ENCODE data around the gene SYCE1L. TPM values are rescaled to one million over a fixed set of nuclear protein-coding genes. Genes with fewer than 3 reads are reported as not detected.

The SYCE1L gene
- total RNA-seq, 1 experiment from 2014 or later = 4.8 TPM

- Mint-ChIP-seq H3K27me3 (ENCODE audit: insufficient read depth, unreplicated experiment) (no peaks in the 10 kb centered on the region), H3K4me3 (ENCODE audit: unreplicated experiment) (no peak overlapping the region), H3K4me1 (ENCODE audit: low read depth, unreplicated experiment) (no peaks in the 10 kb centered on the region), H3K27ac (ENCODE audit: unreplicated experiment) (no peak overlapping the region), H3K9me3 (ENCODE audit: unreplicated experiment) (no peaks in the 10 kb centered on the region), H3K36me3 (ENCODE audit: insufficient read depth, unreplicated experiment) (no peaks in the 10 kb centered on the region)
- CTCF ChIA-PET = no interaction called here
- TF ChIP-seq CTCF (IDR thresholded peaks at IDR 0.05; ENCODE audit: insufficient read depth in 1 of 2, low read depth in 1 of 2, low read length in 1 of 2, severe bottlenecking in 1 of 2, unreplicated experiment in 1 of 2) = no peak
- POLR2A ChIA-PET = interaction anchor here (0.6 kb wide), 1 partner anchor 641 kb away, joined by 3 read pairs; no protein-coding TSS in a partner anchor
- BruUV-seq (replicated peaks) = no TSS peak
- intact Hi-C loops (cut with micrococcal nuclease; ENCODE audit: unreplicated experiment) = no loop called here
- no peaks in the 10 kb centered on the region for H3K27me3 ChIP-seq (replicated peaks; ENCODE audit: control insufficient read depth, insufficient read depth, low read length)
- H3K36me3 ChIP-seq (ENCODE audit: control insufficient read depth, insufficient read depth, low read length) = no peaks in the 10 kb centered on the region
- no peak overlapping the region for H3K4me3 ChIP-seq (ENCODE audit: low read depth, low read length)
- no peaks in the 10 kb centered on the region for H3K9me3 ChIP-seq
- DNase-seq = no peak
- H3K4me1 ChIP-seq = no peaks in the 10 kb centered on the region
Observed at GRCh38 chr16:77221482-77221881, 22.3 kb downstream of the SYCE1L start.

- no TSS peak for BruUV-seq (replicated peaks)
- peaks cover 5% of the 10 kb centered on the region for H3K27me3 Mint-ChIP-seq (ENCODE audit: insufficient read depth, unreplicated experiment)
- CTCF ChIA-PET = no interaction called here
- no peaks in the 10 kb centered on the region for H3K36me3 ChIP-seq (ENCODE audit: control insufficient read depth, insufficient read depth, low read length)
- peak; percentile 48 to 57 for TF ChIP-seq CTCF (IDR thresholded peaks at IDR 0.05; ENCODE audit: insufficient read depth in 1 of 2, low read depth in 1 of 2, low read length in 1 of 2, severe bottlenecking in 1 of 2, unreplicated experiment in 1 of 2)
- H3K4me1 ChIP-seq = no peaks in the 10 kb centered on the region
- peak in 1 of 2 experiments; percentile 46 for DNase-seq
- no peak overlapping the region for H3K4me3 Mint-ChIP-seq (ENCODE audit: unreplicated experiment)
- H3K4me3 ChIP-seq (ENCODE audit: low read depth, low read length) = no peak overlapping the region
- no peaks in the 10 kb centered on the region for H3K9me3 ChIP-seq
- no peaks in the 10 kb centered on the region for H3K27me3 ChIP-seq (replicated peaks; ENCODE audit: control insufficient read depth, insufficient read depth, low read length)
- intact Hi-C loops (cut with micrococcal nuclease; ENCODE audit: unreplicated experiment) = no loop called here
- no peak overlapping the region for H3K27ac Mint-ChIP-seq (ENCODE audit: unreplicated experiment)
- H3K36me3 Mint-ChIP-seq (ENCODE audit: insufficient read depth, unreplicated experiment) = no peaks in the 10 kb centered on the region
- POLR2A ChIA-PET = no interaction called here
- no peaks in the 10 kb centered on the region for H3K4me1 Mint-ChIP-seq (ENCODE audit: low read depth, unreplicated experiment)
- H3K9me3 Mint-ChIP-seq (ENCODE audit: unreplicated experiment) = no peaks in the 10 kb centered on the region
Observed at GRCh38 chr16:77223184-77223583, 24.0 kb downstream of the SYCE1L start.

GRCh38 chr16:77225182-77225581, 26.0 kb downstream of the SYCE1L start:
- peaks cover 11% of the 10 kb centered on the region for H3K27me3 Mint-ChIP-seq (ENCODE audit: insufficient read depth, unreplicated experiment)
- no peaks in the 10 kb centered on the region for H3K9me3 ChIP-seq
- no TSS peak for BruUV-seq (replicated peaks)
- no peaks in the 10 kb centered on the region for H3K4me1 ChIP-seq
- intact Hi-C loops (cut with micrococcal nuclease; ENCODE audit: unreplicated experiment) = no loop called here
- no peaks in the 10 kb centered on the region for H3K4me1 Mint-ChIP-seq (ENCODE audit: low read depth, unreplicated experiment)
- POLR2A ChIA-PET = no interaction called here
- no peaks in the 10 kb centered on the region for H3K36me3 ChIP-seq (ENCODE audit: control insufficient read depth, insufficient read depth, low read length)
- no peak for TF ChIP-seq CTCF (IDR thresholded peaks at IDR 0.05; ENCODE audit: insufficient read depth in 1 of 2, low read depth in 1 of 2, low read length in 1 of 2, severe bottlenecking in 1 of 2, unreplicated experiment in 1 of 2)
- no peaks in the 10 kb centered on the region for H3K9me3 Mint-ChIP-seq (ENCODE audit: unreplicated experiment)
- H3K36me3 Mint-ChIP-seq (ENCODE audit: insufficient read depth, unreplicated experiment) = no peaks in the 10 kb centered on the region
- H3K4me3 Mint-ChIP-seq (ENCODE audit: unreplicated experiment) = no peak overlapping the region
- no peak overlapping the region for H3K27ac Mint-ChIP-seq (ENCODE audit: unreplicated experiment)
- CTCF ChIA-PET = no interaction called here
- no peaks in the 10 kb centered on the region for H3K27me3 ChIP-seq (replicated peaks; ENCODE audit: control insufficient read depth, insufficient read depth, low read length)
- no peak overlapping the region for H3K4me3 ChIP-seq (ENCODE audit: low read depth, low read length)
- DNase-seq = no peak
